ENCODE measurements around the gene TMEM114.

TMEM114 gene

DNA sequence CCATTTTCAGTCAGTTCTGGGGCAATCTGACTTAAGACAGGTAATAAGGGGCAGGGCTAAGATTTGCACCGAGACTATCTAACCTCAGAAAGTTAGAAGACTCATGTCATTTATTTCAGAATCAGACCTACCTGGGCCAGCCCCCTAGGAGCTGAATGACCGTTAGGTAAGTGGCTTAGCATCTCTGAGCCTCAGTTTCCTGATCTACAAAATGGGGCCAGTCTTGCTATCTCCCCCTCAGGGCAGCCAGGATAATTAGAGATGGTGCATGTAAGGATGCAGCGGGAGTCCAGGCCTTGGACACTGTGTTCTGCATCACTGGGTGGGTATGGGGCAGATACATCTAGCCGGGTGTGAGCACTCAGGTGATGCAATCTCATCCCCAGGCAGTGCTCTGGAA is 20.8 kb upstream of the TMEM114 start:
- TF ChIP-seq, protein P1, sequence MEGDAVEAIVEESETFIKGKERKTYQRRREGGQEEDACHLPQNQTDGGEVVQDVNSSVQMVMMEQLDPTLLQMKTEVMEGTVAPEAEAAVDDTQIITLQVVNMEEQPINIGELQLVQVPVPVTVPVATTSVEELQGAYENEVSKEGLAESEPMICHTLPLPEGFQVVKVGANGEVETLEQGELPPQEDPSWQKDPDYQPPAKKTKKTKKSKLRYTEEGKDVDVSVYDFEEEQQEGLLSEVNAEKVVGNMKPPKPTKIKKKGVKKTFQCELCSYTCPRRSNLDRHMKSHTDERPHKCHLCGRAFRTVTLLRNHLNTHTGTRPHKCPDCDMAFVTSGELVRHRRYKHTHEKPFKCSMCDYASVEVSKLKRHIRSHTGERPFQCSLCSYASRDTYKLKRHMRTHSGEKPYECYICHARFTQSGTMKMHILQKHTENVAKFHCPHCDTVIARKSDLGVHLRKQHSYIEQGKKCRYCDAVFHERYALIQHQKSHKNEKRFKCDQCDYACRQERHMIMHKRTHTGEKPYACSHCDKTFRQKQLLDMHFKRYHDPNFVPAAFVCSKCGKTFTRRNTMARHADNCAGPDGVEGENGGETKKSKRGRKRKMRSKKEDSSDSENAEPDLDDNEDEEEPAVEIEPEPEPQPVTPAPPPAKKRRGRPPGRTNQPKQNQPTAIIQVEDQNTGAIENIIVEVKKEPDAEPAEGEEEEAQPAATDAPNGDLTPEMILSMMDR (IDR thresholded peaks at IDR 0.05; ENCODE audit: low read depth, low read length) = no peak
- no peak for DNase-seq (ENCODE audit: extremely low read depth, low read depth)

GRCh38 chr16:8607214-8607613 is 16.9 kb upstream of the TMEM114 start:
- TF ChIP-seq, protein P1 (IDR thresholded peaks at IDR 0.05; ENCODE audit: low read depth, low read length) = no peak
- no peak for DNase-seq (ENCODE audit: extremely low read depth, low read depth)

DNA sequence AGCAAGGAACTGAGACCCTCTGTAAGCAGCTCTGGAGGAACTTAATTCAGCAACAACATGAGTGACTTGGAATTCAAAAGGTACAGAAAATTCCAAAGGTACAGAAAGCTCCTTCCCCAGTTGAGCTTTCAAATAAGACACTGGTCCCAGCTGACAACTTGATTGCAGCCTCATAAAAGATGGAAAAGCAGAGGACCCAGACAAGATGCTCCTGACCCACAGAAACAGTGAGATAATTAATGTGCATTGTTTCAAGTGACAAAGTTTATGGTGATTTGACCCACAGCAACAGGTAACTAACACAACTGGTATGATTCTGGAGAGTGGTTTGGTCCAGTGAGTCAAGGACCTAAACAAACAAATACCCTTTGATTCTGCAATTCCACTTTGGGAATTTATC is 15.2 kb upstream of the TMEM114 start:
- TF ChIP-seq, protein P1 (IDR thresholded peaks at IDR 0.05; ENCODE audit: low read depth, low read length) = no peak
- no peak for DNase-seq (ENCODE audit: extremely low read depth, low read depth)

GRCh38 chr16:8600144-8600775 is 9.9 kb upstream of the TMEM114 start:
- TF ChIP-seq, protein P1 (IDR thresholded peaks at IDR 0.05; ENCODE audit: low read depth, low read length) = no peak
- DNase-seq (ENCODE audit: extremely low read depth, low read depth) = no peak

- DNase-seq (ENCODE audit: extremely low read depth, low read depth) = no peak
- TF ChIP-seq, protein P1 (IDR thresholded peaks at IDR 0.05; ENCODE audit: low read depth, low read length) = no peak
These were observed 6.3 kb upstream of the TMEM114 start for GRCh38 chr16:8596581-8596980.

- no peak for DNase-seq (ENCODE audit: extremely low read depth, low read depth)
- TF ChIP-seq, protein P1 (IDR thresholded peaks at IDR 0.05; ENCODE audit: low read depth, low read length) = no peak
These were observed 5.5 kb upstream of the TMEM114 start for GRCh38 chr16:8595783-8596182.

GRCh38 chr16:8594149-8594666 is 3.9 kb upstream of the TMEM114 start:
- DNase-seq (ENCODE audit: extremely low read depth, low read depth) = no peak
- TF ChIP-seq, protein P1 (IDR thresholded peaks at IDR 0.05; ENCODE audit: low read depth, low read length) = no peak
